ENCODE results near the gene CD6.
"Not testable (repeated sequence)": the region's sequence is repeated elsewhere in the genome, so short reads cannot be mapped to it uniquely, and the experiment has no call there.

Gene CD6

GRCh38 chr11:60952742-60953170 lies 18.7 kb upstream of the CD6 start:
- DNase-seq = no peak

- DNase-seq = no peak
Measured at GRCh38 chr11:60953781-60954180, 17.7 kb upstream of the CD6 start.

DNA sequence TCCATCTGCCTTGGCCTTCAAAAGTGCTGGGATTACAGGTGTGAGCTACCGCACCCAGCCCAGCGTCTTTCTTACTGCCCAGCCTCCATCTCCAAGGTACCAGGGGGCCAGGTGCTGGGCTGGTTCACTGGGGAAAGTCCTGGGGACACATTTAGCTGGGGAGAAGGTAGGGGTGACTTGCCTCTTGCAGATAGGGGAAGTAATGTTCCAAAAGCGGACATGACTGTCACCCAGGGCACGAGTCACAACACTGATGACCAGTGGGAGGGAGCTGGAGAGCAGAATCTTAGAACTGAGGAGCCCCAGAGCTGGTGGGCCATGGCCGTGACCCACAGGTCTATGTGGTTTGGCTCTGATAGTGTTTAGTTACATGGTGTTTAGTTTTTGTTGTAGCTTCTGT lies 17.1 kb upstream of the CD6 start:
- no peak for DNase-seq

GRCh38 chr11:60955571-60955970 lies 15.9 kb upstream of the CD6 start:
- no peak for DNase-seq

- DNase-seq = peak; percentile 19
Measured at GRCh38 chr11:60957188-60957587, 14.3 kb upstream of the CD6 start.

DNA sequence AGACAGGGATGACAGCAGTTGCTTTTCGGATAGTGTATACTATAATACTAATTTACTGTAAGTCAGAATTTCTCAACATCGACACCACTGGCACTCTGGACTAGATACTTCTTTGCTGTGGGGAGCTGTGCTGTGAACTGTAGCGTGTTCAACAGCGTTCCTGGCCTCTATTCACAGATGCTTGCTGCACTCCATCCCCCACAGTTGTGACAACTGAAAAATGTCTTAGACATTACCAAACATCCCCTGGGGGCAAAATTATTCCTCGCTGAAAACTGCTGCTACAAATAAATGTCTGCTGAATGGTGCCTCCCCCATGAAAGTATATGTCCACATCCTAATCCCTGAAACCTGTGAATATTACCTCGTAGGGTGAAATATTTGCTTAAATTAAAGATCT lies 12.0 kb upstream of the CD6 start:
- peak; percentile 81 for DNase-seq

GRCh38 chr11:60960405-60960804 lies 11.1 kb upstream of the CD6 start:
- peak; percentile 56 for DNase-seq

- DNase-seq = no peak
Measured at GRCh38 chr11:60964801-60965200, 6.7 kb upstream of the CD6 start.

DNA sequence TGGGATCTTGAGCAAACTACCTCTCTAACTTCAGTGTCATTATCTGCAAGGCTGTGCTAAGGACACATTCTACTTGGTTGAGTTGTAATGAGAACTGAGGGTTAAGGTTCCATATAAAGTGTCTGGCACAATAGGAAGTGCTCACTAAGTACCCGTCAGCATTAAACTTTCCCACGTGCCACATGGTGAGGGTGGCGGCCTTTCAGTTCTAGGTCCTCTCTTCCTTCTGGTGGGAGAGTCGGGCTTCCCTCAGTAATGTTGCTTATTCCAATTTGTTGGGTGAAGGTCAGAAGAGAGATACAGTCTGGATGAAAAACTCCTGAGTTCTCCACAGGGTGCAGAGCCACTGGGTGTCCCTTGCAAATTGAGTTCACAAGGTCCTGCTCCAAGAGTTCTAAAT lies 4.6 kb upstream of the CD6 start:
- no peak for DNase-seq

DNA sequence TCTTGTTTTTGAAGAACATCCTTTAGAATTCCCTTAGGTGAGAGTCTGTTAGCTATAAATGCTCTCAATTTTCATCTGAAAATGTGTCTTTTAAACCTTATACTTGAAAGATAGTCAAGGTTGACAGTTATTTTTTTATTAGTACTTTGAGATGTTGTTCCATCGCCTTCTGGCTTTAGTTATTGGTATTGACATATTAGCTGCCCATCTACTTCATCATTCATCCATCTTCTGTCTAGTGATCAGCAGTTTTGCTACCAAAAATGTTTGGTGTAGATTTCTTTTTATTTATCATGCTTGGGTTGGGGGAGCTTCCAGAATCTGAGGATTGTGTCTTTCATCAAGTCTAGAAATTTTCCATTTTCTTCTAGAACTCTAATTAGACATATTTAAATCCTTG lies 3.3 kb upstream of the CD6 start:
- DNase-seq = no peak

- DNase-seq = peak; percentile 43
Measured at GRCh38 chr11:60970369-60970774, 1.1 kb upstream of the CD6 start.

GRCh38 chr11:60970890-60971289 lies 590 bp upstream of the CD6 start:
- no peak for DNase-seq

DNA sequence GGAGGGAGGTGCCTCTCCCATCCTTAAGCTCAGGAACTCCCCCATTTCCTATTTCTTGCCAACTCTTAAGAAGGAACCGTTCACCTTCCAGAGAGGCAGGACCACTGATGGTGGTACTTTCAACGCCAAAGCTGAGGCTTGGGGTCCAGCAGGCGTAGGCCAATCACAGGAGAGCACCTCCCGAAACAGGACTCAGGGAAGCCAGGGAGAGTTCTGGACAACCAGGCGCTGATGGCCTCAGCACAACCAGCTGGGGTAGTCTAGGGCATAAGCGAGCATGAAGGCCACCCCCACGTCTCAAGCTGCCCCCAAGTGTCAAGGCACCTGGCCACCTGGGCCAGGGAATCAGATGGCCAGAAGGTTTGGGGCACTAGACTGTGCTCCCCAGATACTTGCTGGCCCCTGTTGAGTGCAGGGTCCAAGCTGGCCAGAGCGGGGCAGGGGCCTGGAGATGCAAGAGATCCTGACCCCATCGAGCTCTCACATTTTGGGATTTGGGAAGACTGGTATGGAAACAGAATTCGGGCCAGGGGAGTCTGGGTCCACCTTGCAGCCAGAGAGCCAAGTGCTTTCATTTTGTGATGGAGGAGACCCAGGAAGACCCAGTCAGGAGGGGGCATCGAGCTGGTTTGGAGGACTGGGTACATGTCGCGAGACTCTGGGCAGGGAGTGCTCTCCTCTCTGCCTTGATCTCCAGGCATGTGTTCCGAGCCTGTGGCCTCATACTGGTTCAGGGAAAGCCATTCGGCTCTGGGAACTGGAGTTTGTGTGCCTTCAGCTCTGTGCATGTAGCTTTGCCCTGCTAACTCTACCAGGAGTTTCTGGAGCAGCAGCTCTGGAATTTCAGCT lies 926 bp downstream of the CD6 start:
- no peak for DNase-seq

- no peak for DNase-seq
Measured at GRCh38 chr11:60973699-60974098, 2.2 kb downstream of the CD6 start.

DNA sequence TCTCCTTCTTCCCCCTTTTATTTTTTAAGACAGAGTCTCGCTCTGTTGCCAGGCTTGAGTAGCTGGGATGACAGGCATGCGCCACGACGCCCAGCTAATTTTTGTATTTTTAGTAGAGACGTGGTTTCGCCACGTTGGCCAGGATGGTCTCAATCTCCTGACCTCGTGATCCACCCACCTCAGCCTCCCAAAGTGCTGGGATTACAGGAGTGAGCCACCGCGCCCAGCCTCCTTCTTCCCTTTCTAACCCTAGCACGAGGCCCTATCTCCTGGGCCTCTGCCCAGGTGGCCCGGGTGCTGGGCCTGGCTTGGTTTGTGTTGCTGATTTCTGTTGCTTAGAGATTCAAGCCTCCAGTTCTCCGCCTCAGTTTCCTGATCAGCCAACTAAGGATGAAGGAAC lies 2.8 kb downstream of the CD6 start:
- DNase-seq = not testable (repeated sequence)

DNA sequence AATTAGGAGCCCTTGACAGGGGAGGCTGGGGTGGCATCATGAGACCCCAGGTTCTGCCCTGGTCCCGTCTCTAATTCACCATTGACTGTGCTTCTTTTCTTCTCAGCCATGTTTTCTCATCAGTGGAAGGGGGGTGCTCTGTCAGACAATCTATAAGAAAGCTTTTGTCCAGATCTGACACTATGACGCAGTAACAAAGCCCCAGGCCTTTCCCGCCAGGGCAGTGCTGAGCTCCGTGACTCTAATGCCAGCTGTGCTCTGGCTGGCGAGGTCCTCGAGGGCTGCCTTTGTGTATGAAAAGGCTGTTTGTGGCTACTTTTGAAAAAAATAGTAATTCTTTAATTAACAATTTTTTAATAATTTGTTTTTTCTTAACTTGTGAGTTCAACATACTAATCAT lies 3.2 kb downstream of the CD6 start:
- DNase-seq = no peak

DNA sequence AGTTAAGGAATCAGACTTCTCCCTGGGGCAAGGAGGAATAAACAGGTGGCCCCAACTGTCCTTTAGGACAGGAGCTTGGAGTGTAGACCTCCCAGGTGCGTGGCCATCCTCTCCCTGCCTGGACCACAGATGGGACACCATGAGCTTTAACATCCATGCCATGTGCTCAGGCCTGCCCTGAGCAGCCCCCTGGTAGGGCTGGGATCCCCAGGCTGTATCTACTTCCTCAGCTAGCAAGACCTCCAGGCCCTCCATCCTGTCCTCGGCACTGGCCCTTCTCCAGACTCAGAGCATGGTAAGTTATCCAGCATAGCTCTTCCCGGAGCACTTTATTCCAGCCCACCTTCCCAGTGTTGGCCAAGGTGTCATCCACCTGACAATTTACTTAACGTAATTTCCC lies 5.7 kb downstream of the CD6 start:
- no peak for DNase-seq

DNA sequence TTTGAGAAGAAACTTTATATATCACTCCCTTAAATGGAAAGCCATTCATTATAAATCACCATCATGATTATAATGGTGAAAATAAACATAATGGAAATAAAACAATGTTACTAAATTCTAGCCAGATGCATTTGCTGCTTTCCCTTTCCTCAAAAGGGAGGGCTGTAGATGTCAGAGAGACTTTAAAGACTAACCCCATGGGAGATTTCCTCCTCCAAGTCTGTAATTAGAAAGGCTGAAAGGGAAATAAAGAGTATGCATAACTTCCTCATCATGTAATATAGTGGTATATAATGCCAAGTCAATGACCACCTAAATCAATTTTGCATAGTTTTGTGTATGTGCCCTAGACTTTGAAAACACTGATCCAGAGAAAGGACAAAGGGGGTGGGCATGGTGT lies 6.4 kb downstream of the CD6 start:
- DNase-seq = no peak

DNA sequence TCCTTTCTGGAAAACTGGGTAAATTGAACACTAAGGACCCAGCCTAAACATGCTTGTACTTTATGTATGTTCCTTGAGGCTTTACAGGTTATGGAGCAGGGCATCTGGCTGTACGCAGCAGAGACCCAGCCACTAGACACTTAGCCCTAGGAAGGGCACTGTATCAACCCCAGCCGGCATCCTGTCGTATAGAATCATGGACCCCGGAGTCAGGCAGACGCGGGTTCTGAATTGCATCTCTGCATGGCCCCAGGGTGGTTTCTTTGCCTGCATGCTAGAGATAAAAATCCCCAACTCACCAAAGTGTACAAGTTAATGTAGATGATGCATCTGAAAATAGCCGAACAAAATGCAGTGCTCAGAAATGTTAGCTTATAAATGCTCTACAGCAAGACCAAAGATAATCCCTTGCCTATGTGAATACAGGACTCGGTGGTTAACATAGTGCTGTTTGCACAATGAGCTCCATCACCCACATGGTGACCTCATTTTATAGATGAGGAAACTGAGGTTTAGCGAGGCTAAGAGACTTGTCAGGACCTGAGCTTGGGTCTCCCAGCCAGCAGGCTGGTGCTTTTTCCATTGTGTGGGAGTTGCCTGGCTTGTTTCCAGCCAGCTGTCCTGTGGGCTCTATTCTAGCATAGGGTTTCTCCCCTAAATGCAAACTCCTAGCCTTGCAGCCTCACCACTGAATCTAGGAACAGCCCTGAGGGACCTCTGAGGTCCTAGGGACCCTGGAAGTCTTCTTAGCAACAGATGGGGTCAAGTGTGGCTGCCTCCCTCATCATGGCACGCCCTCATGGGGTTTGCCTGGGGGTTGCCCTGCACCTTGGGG lies 7.3 kb downstream of the CD6 start:
- DNase-seq = no peak

DNA sequence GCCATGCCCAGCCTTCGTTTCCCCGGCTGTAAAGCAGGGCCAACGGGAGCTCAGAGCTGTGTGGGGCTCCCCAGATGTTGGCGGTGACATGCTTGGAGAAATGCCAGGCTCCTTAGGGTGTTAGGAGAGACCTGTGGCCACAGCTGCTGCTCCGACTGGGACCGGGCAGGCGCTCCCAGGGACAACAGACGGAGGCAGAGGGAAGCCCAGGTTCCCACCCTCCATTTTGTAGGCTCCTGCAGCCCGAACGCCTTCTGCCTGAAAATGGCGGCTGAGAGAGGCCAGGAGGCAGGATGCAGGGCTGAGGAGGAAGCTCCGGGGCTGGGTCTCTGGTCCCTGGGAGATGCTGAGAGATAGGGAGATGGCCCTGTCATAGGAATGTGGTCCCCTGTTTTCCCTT lies 10.0 kb downstream of the CD6 start:
- DNase-seq = no peak

GRCh38 chr11:60982184-60982583 lies 10.7 kb downstream of the CD6 start:
- no peak for DNase-seq

DNA sequence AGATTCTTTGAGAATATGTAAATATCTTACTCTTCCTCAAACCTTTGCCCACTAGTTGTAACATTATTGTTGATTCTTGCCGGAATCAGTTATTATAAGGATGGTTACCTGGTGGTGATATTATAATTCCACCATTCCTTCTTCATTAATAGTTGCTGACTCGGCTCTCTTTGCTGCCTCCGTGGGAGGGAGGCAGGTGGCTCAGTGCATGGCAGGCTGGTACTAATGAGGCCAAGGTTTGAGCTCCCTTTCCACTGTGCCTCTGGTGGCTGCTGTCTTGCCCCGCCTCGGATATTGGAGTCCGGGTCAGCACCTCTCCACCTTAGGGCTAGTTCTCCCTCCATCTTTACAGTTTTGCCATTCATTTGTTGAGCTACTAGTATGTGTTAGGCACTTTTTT lies 12.7 kb downstream of the CD6 start:
- no peak for DNase-seq

DNA sequence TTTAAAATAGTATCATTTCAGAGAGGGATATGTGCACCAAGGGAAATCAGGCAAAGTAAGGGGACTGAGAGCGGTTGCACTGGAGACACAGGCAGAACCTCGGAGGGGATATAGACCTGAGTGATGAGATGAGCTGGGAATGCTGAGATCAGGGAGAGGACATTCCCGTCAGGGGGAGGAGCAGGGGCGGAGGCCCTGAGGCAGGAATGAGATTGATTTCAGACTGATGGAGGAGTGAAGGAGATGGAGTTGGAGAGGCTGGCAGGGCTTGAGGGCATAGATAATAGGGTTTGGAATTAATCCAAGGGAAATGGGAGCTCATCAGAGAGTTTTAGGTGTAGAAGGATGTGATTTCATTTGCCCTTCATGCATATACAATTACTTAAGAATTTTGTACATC lies 13.2 kb downstream of the CD6 start:
- DNase-seq = no peak

DNA sequence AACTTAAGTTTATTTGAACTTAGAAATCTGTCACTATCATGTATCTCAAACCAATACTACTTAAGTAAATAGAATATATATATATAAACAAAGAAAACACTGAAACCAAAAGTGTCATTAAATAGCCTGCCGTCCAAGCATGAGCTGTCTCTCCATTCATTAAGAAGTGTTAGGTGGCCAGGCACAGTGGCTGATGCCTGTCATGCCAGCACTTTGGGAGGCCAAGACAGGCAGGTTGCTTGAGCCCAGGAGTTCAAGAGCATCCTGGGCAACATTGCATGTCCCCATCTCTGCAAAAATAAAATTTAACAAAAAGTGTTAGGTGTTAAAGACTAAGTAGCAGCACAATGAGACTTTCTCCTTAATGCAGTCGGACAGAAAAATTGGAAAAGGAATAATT lies 14.0 kb downstream of the CD6 start:
- no peak for DNase-seq

All from fibroblast of skin of scalp (primary cell).